ENCODE results near the gene B3GLCT.

Gene B3GLCT

DNA sequence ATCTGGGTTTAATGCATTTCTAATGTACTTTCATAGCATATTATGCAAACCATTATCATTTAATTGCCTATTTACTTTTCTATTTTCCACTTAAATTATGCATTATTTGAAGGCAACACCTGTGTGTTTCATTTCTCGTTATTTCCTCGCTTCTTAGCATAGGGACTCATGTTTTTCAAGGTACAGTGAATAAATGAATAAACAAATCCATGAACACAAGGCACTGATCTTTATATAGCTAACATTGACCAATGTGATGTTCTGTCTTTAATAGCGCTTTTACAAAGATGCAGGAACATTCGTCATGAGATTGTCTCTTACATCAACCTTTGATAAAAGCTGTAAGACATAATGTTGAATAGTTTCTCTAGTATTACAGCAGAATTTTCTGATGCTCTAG lies 121.2 kb downstream of the B3GLCT start:
- TF ChIP-seq, protein P1, sequence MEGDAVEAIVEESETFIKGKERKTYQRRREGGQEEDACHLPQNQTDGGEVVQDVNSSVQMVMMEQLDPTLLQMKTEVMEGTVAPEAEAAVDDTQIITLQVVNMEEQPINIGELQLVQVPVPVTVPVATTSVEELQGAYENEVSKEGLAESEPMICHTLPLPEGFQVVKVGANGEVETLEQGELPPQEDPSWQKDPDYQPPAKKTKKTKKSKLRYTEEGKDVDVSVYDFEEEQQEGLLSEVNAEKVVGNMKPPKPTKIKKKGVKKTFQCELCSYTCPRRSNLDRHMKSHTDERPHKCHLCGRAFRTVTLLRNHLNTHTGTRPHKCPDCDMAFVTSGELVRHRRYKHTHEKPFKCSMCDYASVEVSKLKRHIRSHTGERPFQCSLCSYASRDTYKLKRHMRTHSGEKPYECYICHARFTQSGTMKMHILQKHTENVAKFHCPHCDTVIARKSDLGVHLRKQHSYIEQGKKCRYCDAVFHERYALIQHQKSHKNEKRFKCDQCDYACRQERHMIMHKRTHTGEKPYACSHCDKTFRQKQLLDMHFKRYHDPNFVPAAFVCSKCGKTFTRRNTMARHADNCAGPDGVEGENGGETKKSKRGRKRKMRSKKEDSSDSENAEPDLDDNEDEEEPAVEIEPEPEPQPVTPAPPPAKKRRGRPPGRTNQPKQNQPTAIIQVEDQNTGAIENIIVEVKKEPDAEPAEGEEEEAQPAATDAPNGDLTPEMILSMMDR (IDR thresholded peaks at IDR 0.05; ENCODE audit: low read depth, low read length): no peak
- no peak for DNase-seq (ENCODE audit: low read depth in 2 of 2)
- no peak overlapping the region for H3K4me3 ChIP-seq (replicated peaks in 1 of 2; ENCODE audit: low read depth in 2 of 2, low read length in 2 of 2)

DNA sequence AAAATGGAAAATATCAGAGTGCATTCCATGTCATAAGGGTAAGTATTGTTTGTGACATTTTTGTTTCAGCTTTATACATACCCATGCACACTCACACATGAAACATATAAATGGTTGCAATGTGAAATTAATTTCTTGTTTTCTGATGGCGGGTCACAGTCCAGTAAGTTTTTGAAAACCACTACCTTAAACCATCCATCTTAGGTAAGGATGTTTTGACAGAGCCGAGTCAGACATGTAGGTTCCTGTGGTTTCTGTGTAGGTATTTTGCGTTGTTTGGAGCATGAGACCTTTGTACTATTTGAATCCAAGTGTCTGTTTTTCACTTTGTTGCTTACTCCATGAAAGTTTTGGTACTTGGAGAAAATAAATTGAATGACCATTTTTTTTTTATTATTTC lies 121.7 kb downstream of the B3GLCT start:
- no peak for DNase-seq (ENCODE audit: low read depth in 2 of 2)
- H3K4me3 ChIP-seq (replicated peaks in 1 of 2; ENCODE audit: low read depth in 2 of 2, low read length in 2 of 2): no peak overlapping the region
- TF ChIP-seq, protein P1 (IDR thresholded peaks at IDR 0.05; ENCODE audit: low read depth, low read length): no peak

DNA sequence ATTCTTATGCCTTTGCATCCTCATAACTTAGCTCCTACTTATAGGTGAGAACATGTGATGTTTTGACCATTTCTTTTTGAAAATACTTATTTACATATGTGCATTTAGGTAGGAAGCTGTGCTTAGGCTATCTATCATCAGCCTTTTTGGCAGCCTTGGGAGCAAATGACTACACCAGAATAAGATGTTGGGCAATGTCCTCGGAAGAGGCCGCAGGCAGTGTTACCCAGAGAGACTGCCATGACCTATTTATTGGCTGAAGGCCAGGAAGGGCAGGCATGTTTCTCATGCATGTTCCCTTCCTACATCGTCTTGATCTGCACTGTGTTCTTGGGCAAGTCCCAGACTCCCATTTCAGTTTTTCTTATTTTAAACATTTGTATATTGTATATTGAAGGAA lies 122.3 kb downstream of the B3GLCT start:
- H3K4me3 ChIP-seq (replicated peaks in 1 of 2; ENCODE audit: low read depth in 2 of 2, low read length in 2 of 2): no peak overlapping the region
- DNase-seq (ENCODE audit: low read depth in 2 of 2): peak; percentile 92 to 94
- TF ChIP-seq, protein P1 (IDR thresholded peaks at IDR 0.05; ENCODE audit: low read depth, low read length): no peak

DNA sequence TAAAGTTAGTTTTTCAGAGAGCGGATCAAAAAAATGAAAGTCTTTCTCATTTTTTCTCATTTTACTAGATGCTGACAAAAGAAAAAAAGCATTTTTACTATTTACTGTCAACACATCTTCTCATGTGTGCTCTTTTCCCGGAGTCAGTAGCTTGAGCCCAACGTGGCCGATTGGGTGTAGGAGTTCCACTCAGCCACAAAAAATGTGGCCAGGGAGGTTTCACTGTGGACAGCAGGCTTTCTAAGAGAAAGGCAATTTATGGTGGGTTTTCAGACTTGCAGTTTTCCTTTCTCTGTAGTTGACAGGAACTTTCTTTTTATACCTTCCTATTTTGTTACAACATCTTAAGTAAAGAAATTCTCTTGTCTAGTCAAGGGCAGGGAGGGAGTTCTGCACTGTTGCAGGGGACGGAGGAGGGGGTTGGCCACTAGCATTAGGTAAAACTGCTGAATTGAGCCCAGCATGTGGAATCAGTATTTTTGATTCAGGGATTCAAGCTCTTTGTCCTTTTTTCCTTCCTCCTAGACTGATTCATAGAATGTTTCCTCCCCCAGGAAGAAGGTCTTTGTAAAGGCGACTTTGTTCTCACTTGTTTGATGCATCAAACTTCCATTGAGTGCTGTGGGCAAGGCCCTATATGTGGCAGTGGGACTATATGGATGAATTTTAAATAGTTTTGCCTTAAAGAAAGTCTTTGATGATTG lies 123.1 kb downstream of the B3GLCT start:
- TF ChIP-seq, protein P1 (IDR thresholded peaks at IDR 0.05; ENCODE audit: low read depth, low read length): no peak
- no peak overlapping the region for H3K4me3 ChIP-seq (replicated peaks in 1 of 2; ENCODE audit: low read depth in 2 of 2, low read length in 2 of 2)
- no peak for DNase-seq (ENCODE audit: low read depth in 2 of 2)

DNA sequence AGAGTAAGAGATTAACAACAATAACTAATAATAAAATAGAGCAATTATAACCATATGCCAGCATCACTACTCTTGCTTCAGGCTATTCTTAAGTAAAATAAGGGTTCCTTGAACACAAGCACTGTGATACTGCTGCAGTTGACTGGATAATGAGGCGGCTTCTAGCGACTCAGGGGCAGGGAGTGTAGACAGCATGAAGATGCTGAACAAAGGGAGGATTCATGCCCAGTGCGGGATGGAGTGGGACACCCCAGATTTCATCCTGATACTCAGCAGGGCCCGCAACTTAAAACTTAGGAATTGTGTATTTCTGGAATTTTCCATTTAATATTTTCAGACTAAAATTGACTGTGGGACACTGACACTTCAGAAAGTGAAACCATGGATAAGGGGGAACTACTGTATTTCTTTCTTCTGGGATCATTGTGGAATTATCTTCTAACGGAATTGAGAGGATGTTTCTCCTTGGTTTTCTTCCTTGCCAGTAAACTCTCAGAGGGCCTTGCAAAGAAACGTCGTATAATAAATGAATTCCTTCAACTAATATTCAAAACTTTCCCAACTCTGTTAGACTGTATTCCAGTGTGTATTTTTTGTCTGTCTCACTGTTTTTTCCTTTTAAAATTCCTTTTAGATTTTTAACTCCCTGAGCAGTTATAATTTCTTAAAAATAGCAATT lies 127.5 kb downstream of the B3GLCT start:
- DNase-seq (ENCODE audit: low read depth in 2 of 2): no peak
- H3K4me3 ChIP-seq (replicated peaks in 1 of 2; ENCODE audit: low read depth in 2 of 2, low read length in 2 of 2): no peak overlapping the region
- TF ChIP-seq, protein P1 (IDR thresholded peaks at IDR 0.05; ENCODE audit: low read depth, low read length): no peak

DNA sequence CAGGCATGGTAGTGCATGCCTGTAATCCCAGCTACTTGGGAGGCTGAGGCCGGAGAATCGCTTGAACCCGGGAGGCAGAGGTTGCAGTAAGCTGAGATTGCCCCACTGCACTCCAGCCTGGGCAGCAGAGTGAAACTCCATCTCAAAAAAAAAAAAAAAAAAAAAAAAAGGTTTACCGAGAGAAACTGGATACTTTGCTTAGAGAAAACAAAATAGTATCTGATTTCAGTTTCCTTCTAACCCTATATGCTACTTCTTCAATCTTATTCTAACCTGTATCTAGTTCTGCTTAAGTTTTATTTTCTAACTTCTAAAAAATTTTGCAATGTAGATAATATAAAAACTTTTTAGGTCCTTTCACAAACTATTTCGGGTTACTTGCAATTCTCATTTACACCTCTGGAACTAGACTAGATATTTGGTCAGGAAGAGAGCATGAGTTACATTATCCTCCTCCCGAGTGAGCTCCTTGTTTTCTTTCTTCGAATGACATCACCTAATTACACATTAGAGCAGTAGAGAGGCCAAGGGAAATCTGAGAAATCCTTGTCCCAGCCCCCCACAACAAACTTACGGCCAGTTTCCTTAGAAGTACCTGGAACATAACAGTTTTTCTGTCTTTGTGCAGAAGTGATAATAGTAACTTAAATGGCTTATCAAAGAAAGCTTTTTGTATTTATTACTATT lies 128.9 kb downstream of the B3GLCT start:
- peak in 1 of 2 donors; percentile 38 for DNase-seq (ENCODE audit: low read depth in 2 of 2)
- TF ChIP-seq, protein P1 (IDR thresholded peaks at IDR 0.05; ENCODE audit: low read depth, low read length): no peak
- H3K4me3 ChIP-seq (replicated peaks in 1 of 2; ENCODE audit: low read depth in 2 of 2, low read length in 2 of 2): no peak overlapping the region

Data from cardiac fibroblast (primary cell).